IMR-90 (cell line): ENCODE measurements around the gene CARD19.

Experiments used
- POLR2A ChIP-seq: IDR thresholded peaks from 2 replicates; pipeline ENCODE4 v1.6.1; 2012; ENCODE audit warnings: mild to moderate bottlenecking, low read depth, low read length
- TF ChIP-seq, protein P1 (sequence below): conservative IDR thresholded peaks from 2 replicates; pipeline ENCODE4 v1.5.1; 2012; ENCODE audit warnings: mild to moderate bottlenecking, low read depth, low read length, improper control_type of control experiment

DNA sequence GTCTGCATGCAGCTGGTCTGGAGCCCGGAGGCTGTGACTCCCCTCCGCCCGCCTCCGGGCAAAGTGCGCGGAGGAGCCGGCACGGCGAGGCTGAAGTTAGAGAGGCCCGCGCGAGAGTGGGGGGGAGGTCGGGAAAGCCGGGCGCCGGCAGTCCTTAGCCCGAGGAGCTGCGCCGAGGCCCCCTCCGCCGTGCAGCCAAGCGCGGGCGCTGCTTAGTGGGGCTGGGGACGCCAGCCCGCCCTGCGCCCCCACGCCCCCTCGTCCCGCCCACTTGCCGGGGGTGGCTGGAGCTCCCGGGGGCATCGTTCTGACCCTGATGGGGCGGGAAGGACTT, 37.6 kb downstream of the CARD19 start:
- peak; percentile 90 for TF ChIP-seq POLR2A
- TF ChIP-seq, protein P1, sequence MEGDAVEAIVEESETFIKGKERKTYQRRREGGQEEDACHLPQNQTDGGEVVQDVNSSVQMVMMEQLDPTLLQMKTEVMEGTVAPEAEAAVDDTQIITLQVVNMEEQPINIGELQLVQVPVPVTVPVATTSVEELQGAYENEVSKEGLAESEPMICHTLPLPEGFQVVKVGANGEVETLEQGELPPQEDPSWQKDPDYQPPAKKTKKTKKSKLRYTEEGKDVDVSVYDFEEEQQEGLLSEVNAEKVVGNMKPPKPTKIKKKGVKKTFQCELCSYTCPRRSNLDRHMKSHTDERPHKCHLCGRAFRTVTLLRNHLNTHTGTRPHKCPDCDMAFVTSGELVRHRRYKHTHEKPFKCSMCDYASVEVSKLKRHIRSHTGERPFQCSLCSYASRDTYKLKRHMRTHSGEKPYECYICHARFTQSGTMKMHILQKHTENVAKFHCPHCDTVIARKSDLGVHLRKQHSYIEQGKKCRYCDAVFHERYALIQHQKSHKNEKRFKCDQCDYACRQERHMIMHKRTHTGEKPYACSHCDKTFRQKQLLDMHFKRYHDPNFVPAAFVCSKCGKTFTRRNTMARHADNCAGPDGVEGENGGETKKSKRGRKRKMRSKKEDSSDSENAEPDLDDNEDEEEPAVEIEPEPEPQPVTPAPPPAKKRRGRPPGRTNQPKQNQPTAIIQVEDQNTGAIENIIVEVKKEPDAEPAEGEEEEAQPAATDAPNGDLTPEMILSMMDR = no peak
